Fibroblast of mammary gland (primary cell): ENCODE measurements around the gene SLC27A4.
A peak's percentile ranks its signal among the peaks of the same experiment; 100 is the strongest.
"Not testable (repeated sequence)": the region's sequence is repeated elsewhere in the genome, so short reads cannot be mapped to it uniquely, and the experiment has no call there.

Experiments
- DNase-seq: peaks from one replicate; pipeline ENCODE4 v3.0.0-alpha.2; 2010; ENCODE audit warnings: low read depth
- H3K4me3 ChIP-seq: 2 replicates; pipeline ENCODE4 v1.5.1; 2011; ENCODE audit warnings: low read depth, mild to moderate bottlenecking, low read length, moderate library complexity; ENCODE audit not compliant: control insufficient read depth
- TF ChIP-seq, protein P1 (sequence below): conservative IDR thresholded peaks from 2 replicates; pipeline ENCODE4 v1.5.1; 2011; ENCODE audit warnings: low read depth, low read length, inconsistent platforms; ENCODE audit not compliant: control insufficient read depth, insufficient read depth

The SLC27A4 gene

GRCh38 chr9:128323791-128324190 is 16.5 kb upstream of the SLC27A4 start:
- H3K4me3 ChIP-seq = peak overlapping the region; percentile 93
- TF ChIP-seq, protein P1, sequence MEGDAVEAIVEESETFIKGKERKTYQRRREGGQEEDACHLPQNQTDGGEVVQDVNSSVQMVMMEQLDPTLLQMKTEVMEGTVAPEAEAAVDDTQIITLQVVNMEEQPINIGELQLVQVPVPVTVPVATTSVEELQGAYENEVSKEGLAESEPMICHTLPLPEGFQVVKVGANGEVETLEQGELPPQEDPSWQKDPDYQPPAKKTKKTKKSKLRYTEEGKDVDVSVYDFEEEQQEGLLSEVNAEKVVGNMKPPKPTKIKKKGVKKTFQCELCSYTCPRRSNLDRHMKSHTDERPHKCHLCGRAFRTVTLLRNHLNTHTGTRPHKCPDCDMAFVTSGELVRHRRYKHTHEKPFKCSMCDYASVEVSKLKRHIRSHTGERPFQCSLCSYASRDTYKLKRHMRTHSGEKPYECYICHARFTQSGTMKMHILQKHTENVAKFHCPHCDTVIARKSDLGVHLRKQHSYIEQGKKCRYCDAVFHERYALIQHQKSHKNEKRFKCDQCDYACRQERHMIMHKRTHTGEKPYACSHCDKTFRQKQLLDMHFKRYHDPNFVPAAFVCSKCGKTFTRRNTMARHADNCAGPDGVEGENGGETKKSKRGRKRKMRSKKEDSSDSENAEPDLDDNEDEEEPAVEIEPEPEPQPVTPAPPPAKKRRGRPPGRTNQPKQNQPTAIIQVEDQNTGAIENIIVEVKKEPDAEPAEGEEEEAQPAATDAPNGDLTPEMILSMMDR = no peak
- DNase-seq = no peak

DNA sequence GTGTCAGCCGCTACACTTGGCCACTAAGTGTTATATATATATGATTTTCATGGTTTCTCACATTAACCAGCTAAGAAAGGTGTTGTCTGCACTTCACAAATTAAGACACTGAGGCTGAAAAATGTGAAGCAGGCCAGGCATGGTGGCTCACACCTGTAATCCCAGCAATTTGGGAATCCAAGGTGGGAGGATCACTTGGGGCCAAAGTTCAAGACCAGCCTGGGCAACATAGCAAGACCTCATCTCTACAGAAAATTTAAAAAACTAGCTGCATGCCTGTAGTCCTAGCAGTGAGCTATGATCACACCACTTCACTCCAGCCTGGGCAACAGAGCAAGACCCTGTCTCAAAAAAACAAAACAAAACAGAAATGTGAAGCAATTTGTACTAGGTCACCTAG is 15.9 kb upstream of the SLC27A4 start:
- TF ChIP-seq, protein P1 = no peak
- no peak for DNase-seq
- H3K4me3 ChIP-seq = no peak overlapping the region

DNA sequence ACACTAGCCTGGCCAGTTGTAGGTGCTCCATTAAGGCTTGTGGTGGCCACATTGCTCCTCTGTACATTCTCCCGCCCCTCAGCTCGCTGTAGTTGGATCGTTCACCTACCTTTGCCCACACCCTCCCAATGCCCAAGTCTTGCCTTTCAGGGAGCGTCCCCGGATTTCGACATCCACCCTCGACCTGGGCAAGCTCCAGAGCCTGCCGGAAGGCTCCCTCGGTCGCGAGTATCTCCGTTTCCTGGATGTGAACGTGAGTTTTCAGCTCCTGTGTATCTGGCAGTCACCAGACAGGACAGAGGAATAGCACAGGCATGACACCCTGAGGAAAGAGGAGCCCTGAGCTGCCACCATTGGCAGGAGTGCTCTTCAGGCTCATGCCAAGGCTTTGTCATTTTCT is 14.7 kb upstream of the SLC27A4 start:
- no peak overlapping the region for H3K4me3 ChIP-seq
- no peak for DNase-seq
- TF ChIP-seq, protein P1 = no peak

DNA sequence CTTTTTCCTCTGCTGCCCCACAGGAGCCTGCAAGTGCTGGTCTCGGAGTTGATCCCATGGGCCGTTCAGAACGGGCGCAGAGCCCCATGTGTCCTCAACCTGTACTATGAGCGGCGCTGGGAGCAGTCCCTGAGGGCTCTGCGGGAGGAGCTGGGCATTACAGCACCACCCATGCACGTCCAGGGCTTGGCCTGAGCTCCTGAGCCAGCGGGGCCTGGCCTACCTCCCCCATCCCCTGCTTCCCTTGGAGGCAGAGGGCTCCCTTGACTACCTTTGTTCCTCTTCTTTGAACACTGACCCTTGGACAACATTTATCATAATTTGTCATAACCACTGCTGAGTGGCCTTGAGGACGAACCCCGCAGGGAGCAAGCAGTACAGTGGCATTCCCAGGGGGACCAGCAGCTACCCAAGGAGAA is 6.9 kb upstream of the SLC27A4 start:
- no peak overlapping the region for H3K4me3 ChIP-seq
- DNase-seq = no peak
- TF ChIP-seq, protein P1 = no peak

GRCh38 chr9:128335161-128335560 is 5.2 kb upstream of the SLC27A4 start:
- TF ChIP-seq, protein P1 = no peak
- DNase-seq = no peak
- H3K4me3 ChIP-seq = no peak overlapping the region

GRCh38 chr9:128335914-128336313 is 4.4 kb upstream of the SLC27A4 start:
- TF ChIP-seq, protein P1 = no peak
- DNase-seq = no peak
- H3K4me3 ChIP-seq = no peak overlapping the region

DNA sequence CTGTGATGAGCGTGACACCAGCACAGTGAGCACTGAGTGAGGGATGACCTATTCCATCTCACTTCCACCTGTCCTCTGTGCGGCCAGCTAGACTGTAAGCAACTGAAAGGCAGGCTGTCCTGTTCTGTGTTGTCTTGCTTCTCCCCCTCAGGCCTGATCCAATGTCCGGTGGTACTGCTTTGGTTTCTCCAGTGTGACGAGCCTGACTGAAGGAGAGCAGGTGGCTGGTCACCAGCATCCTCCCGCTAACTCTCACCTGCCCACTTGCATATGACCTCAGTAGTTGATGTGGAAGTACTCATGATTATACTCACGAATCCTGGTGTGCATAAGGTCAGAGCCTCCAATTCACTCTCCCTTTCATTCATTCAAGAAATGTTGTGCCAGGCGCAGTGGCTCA is 2.4 kb upstream of the SLC27A4 start:
- no peak overlapping the region for H3K4me3 ChIP-seq
- DNase-seq = no peak
- TF ChIP-seq, protein P1 = no peak

- not testable (repeated sequence) for H3K4me3 ChIP-seq, DNase-seq
Observed at GRCh38 chr9:128338852-128339614, 1.3 kb upstream of the SLC27A4 start.
